WERI-Rb-1 (cell line): Measurements from ENCODE around the gene AQP3.

Experiments
- DNase-seq: peaks from one replicate; pipeline ENCODE4 v3.0.0-alpha.2; 2020
- H3K27ac ChIP-seq: fragments of 250-450 bp; sonication (Bioruptor Pico); 2 replicates; pipeline ENCODE4 v1.5.1; 2020; ENCODE audit warnings: mild to moderate bottlenecking, moderate library complexity
- H3K27me3 ChIP-seq: fragments of 250-450 bp; sonication (Bioruptor Pico); 2 replicates; pipeline ENCODE4 v1.5.1; 2021; ENCODE audit warnings: mild to moderate bottlenecking, low read depth, moderate library complexity; ENCODE audit not compliant: insufficient read depth, severe bottlenecking
- H3K36me3 ChIP-seq: fragments of 250-450 bp; sonication (Bioruptor Pico); 2 replicates; pipeline ENCODE4 v1.5.1; 2020; ENCODE audit warnings: mild to moderate bottlenecking, moderate library complexity
- H3K4me3 ChIP-seq: 2 replicates; pipeline ENCODE4 v1.5.1; 2011; ENCODE audit warnings: low read depth, mild to moderate bottlenecking, control low read depth, low read length
- H3K9me3 ChIP-seq: fragments of 250-450 bp; sonication (Bioruptor Pico); 2 replicates; pipeline ENCODE4 v1.5.1; 2021; ENCODE audit warnings: mild to moderate bottlenecking, moderate library complexity; ENCODE audit not compliant: severe bottlenecking
- TF ChIP-seq, protein P1 (sequence below): IDR thresholded peaks from 2 replicates; pipeline ENCODE4 v1.5.1; 2011; ENCODE audit warnings: low read depth, mild to moderate bottlenecking, control low read depth, inconsistent platforms, low read length

AQP3 gene

DNA sequence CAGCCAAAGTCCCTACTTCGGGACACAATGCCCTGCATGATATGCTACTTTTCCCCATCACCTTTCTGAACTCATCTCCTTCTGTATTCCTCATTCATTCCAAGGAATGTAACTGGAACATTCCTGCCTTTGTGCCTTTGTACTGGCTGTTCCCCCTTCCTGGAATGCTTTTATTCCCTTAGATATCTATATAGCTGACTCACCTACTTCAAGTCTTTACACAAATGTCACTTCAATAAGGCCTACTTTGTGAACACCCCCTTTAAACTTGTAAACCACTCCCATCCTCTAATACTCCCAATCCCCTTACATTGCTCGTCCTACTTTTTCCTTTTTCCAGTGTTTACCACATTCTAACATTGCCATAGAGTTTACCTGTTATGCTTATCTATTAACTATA, 24.0 kb upstream of the AQP3 start:
- TF ChIP-seq, protein P1, sequence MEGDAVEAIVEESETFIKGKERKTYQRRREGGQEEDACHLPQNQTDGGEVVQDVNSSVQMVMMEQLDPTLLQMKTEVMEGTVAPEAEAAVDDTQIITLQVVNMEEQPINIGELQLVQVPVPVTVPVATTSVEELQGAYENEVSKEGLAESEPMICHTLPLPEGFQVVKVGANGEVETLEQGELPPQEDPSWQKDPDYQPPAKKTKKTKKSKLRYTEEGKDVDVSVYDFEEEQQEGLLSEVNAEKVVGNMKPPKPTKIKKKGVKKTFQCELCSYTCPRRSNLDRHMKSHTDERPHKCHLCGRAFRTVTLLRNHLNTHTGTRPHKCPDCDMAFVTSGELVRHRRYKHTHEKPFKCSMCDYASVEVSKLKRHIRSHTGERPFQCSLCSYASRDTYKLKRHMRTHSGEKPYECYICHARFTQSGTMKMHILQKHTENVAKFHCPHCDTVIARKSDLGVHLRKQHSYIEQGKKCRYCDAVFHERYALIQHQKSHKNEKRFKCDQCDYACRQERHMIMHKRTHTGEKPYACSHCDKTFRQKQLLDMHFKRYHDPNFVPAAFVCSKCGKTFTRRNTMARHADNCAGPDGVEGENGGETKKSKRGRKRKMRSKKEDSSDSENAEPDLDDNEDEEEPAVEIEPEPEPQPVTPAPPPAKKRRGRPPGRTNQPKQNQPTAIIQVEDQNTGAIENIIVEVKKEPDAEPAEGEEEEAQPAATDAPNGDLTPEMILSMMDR = no peak
- no peak overlapping the region for H3K4me3 ChIP-seq

GRCh38 chr9:33469891-33470290, 22.5 kb upstream of the AQP3 start:
- Histone ChIP-seq H3K27me3 (no peaks in the 10 kb centered on the region), H3K4me3 (no peak overlapping the region), H3K9me3 (no peaks in the 10 kb centered on the region), H3K27ac (no peak overlapping the region), H3K36me3 (peaks cover 60% of the 10 kb centered on the region)
- TF ChIP-seq, protein P1 = no peak
- DNase-seq = no peak

More for the DNA sequence above, 24.0 kb upstream of the AQP3 start:
- H3K27ac ChIP-seq = no peak overlapping the region
- no peaks in the 10 kb centered on the region for H3K9me3 ChIP-seq
- DNase-seq = no peak
- H3K36me3 ChIP-seq = peaks cover 46% of the 10 kb centered on the region
- H3K27me3 ChIP-seq = no peaks in the 10 kb centered on the region

- Histone ChIP-seq H3K4me3 (no peak overlapping the region), H3K9me3 (no peaks in the 10 kb centered on the region), H3K27ac (no peak overlapping the region), H3K27me3 (no peaks in the 10 kb centered on the region), H3K36me3 (peaks cover 69% of the 10 kb centered on the region)
- TF ChIP-seq, protein P1 = no peak
- no peak for DNase-seq
Measured at GRCh38 chr9:33468797-33469621, 21.6 kb upstream of the AQP3 start.

- Histone ChIP-seq H3K9me3 (no peaks in the 10 kb centered on the region), H3K4me3 (no peak overlapping the region), H3K27ac (no peak overlapping the region), H3K27me3 (no peaks in the 10 kb centered on the region), H3K36me3 (peaks cover 77% of the 10 kb centered on the region)
- no peak for DNase-seq
- TF ChIP-seq, protein P1 = no peak
Measured at GRCh38 chr9:33468215-33468730, 20.9 kb upstream of the AQP3 start.

DNA sequence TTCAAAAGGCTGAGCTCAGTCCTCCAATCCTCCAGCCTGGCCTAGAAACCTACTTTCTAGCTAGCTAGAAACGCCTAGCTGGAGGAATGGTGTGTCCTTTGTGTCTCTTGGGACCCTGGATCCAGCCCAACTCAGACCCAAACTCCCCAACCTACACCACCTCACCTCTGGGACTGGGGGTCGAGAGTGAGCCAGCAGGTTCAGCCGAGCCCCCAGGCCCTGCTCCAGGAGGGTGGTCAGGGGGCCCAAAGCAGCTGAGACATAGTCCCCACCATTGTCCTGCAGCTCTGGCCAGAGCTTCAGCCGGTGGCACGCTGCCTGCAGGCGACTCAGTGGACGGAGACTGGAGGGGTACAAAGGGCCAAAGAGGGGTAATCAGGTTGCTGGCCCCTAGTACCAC, 20.1 kb upstream of the AQP3 start:
- H3K27me3 ChIP-seq = no peaks in the 10 kb centered on the region
- no peak overlapping the region for H3K4me3 ChIP-seq
- no peak for DNase-seq
- no peaks in the 10 kb centered on the region for H3K9me3 ChIP-seq
- no peak overlapping the region for H3K27ac ChIP-seq
- TF ChIP-seq, protein P1 = no peak
- peaks cover 84% of the 10 kb centered on the region for H3K36me3 ChIP-seq
